OCI-LY7 (cell line): Measurements from ENCODE around the gene OVCH2.

Experiments used
- EZH2phosphoT487 ChIP-seq: fragments of 200-600 bp; sonication (generic); IDR thresholded peaks from 2 replicates; pipeline ENCODE4 v1.6.1; 2018; ENCODE audit warnings: low read depth, borderline replicate concordance, mild to moderate bottlenecking, mixed run types, antibody characterized with exemption, low read length, moderate library complexity, mixed read lengths
- TF ChIP-seq, protein P1 (sequence below): fragments of 200-600 bp; sonication (generic); conservative IDR thresholded peaks from 2 replicates; pipeline ENCODE4 v1.5.1; 2014; ENCODE audit warnings: mild to moderate bottlenecking, antibody characterized with exemption, low read length, moderate library complexity, mixed read lengths

DNA sequence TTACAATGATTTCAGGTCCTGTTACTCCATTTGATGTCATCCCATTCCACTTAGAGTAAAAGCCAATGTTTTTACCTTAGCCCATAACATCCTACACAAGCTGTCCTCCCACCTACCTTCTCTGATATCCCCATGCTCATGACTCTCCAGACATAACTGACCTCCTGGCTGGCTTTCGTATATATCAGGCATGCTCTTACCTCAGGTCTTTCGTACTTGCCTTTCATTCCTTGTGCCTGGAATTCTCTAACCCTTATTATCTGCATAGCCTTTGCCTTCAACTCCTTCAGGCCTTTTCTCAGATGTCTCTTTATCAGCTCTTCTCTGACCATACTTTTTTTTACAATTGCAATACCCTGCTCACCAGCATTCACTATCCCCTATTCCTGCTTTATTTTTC lies 22.7 kb downstream of the OVCH2 start:
- TF ChIP-seq, protein P1, sequence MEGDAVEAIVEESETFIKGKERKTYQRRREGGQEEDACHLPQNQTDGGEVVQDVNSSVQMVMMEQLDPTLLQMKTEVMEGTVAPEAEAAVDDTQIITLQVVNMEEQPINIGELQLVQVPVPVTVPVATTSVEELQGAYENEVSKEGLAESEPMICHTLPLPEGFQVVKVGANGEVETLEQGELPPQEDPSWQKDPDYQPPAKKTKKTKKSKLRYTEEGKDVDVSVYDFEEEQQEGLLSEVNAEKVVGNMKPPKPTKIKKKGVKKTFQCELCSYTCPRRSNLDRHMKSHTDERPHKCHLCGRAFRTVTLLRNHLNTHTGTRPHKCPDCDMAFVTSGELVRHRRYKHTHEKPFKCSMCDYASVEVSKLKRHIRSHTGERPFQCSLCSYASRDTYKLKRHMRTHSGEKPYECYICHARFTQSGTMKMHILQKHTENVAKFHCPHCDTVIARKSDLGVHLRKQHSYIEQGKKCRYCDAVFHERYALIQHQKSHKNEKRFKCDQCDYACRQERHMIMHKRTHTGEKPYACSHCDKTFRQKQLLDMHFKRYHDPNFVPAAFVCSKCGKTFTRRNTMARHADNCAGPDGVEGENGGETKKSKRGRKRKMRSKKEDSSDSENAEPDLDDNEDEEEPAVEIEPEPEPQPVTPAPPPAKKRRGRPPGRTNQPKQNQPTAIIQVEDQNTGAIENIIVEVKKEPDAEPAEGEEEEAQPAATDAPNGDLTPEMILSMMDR = no peak
- TF ChIP-seq EZH2phosphoT487 = no peak
